Stimulated activated CD4-positive, alpha-beta T cell treated with anti-CD3 and anti-CD28 coated beads, Interleukin-2, amount 100 ng/mL, for 24 hours (primary cell): ENCODE data around the gene COIL.

ENCODE experiments used
- DNase-seq, 2 donors: peaks; one replicate each; pipeline ENCODE4 v3.0.0-alpha.2; 2020

The COIL gene

GRCh38 chr17:56934280-56934679 is 26.6 kb downstream of the COIL start:
- DNase-seq = no peak

GRCh38 chr17:56933868-56934267 is 27.0 kb downstream of the COIL start:
- no peak for DNase-seq

- no peak for DNase-seq
Observed at GRCh38 chr17:56933151-56933745, 27.6 kb downstream of the COIL start.

GRCh38 chr17:56930739-56931337 is 30.0 kb downstream of the COIL start:
- no peak for DNase-seq

GRCh38 chr17:56929362-56929969 is 31.4 kb downstream of the COIL start:
- no peak for DNase-seq

- no peak for DNase-seq
Observed at GRCh38 chr17:56928586-56928985, 32.3 kb downstream of the COIL start.

- DNase-seq = no peak
Observed at GRCh38 chr17:56926704-56927103, 34.1 kb downstream of the COIL start.

GRCh38 chr17:56926270-56926669 is 34.6 kb downstream of the COIL start:
- DNase-seq = no peak

GRCh38 chr17:56925088-56925487 is 35.8 kb downstream of the COIL start:
- no peak for DNase-seq

- DNase-seq = no peak
Observed at GRCh38 chr17:56919717-56920116, 41.1 kb downstream of the COIL start.

GRCh38 chr17:56918916-56919315 is 41.9 kb downstream of the COIL start:
- DNase-seq = no peak

GRCh38 chr17:56917559-56918296 is 43.1 kb downstream of the COIL start:
- DNase-seq = no peak

- peak in 1 of 2 donors; percentile 28 for DNase-seq
Observed at GRCh38 chr17:56914581-56915273, 46.1 kb downstream of the COIL start.

- peak; percentile 89 to 91 for DNase-seq
Observed at GRCh38 chr17:56913867-56914580, 46.8 kb downstream of the COIL start, which contains the start of gene TRIM25. TRIM25 (minus strand) TSS chr17:56914049; CDS start chr17:56913988, 61 bp downstream.

- DNase-seq = no peak
Observed at GRCh38 chr17:56913353-56913866, 47.4 kb downstream of the COIL start.

- DNase-seq = no peak
Observed at GRCh38 chr17:56913000-56913311, 47.9 kb downstream of the COIL start.

GRCh38 chr17:56912105-56912999 is 48.5 kb downstream of the COIL start:
- no peak for DNase-seq

- no peak for DNase-seq
Observed at GRCh38 chr17:56910509-56911235, 50.2 kb downstream of the COIL start.

- DNase-seq = no peak
Observed at GRCh38 chr17:56909742-56910508, 50.9 kb downstream of the COIL start.
